Activated T-helper 1 cell treated with Interleukin-2 at 50 U/mL for 16 hours (primary cell): ENCODE results near the gene RNF214.
"Not testable (repeated sequence)": the region's sequence is repeated elsewhere in the genome, so short reads cannot be mapped to it uniquely, and the experiment has no call there.

ENCODE experiments used
- DNase-seq: peaks from one replicate; pipeline ENCODE4 v3.0.0-alpha.2; 2020; ENCODE audit warnings: low read depth

The RNF214 gene

GRCh38 chr11:117197516-117198456, 34.7 kb upstream of the RNF214 start:
- DNase-seq = no peak

GRCh38 chr11:117198613-117199012, 33.9 kb upstream of the RNF214 start:
- DNase-seq = no peak

- DNase-seq = no peak
Measured at GRCh38 chr11:117199053-117199915, 33.2 kb upstream of the RNF214 start, which contains the start of gene TAGLN. TAGLN (plus strand) TSS chr11:117199370; CDS start chr11:117203014, 3,644 bp downstream.

- DNase-seq = no peak
Measured at GRCh38 chr11:117199916-117200812, 32.3 kb upstream of the RNF214 start.

- no peak for DNase-seq
Measured at GRCh38 chr11:117200813-117201657, 31.4 kb upstream of the RNF214 start.

- no peak for DNase-seq
Measured at GRCh38 chr11:117201658-117202305, 30.7 kb upstream of the RNF214 start.

- no peak for DNase-seq
Measured at GRCh38 chr11:117202386-117203068, 29.9 kb upstream of the RNF214 start.

- DNase-seq = no peak
Measured at GRCh38 chr11:117203069-117203407, 29.4 kb upstream of the RNF214 start.

GRCh38 chr11:117204283-117205080, 28.0 kb upstream of the RNF214 start:
- no peak for DNase-seq

- no peak for DNase-seq
Measured at GRCh38 chr11:117205211-117205818, 27.2 kb upstream of the RNF214 start.

- not testable (repeated sequence) for DNase-seq
Measured at GRCh38 chr11:117206111-117206510, 26.4 kb upstream of the RNF214 start.

GRCh38 chr11:117206859-117207258, 25.6 kb upstream of the RNF214 start:
- DNase-seq = not testable (repeated sequence)

- not testable (repeated sequence) for DNase-seq
Measured at GRCh38 chr11:117207481-117207880, 25.0 kb upstream of the RNF214 start.

- DNase-seq = not testable (repeated sequence)
Measured at GRCh38 chr11:117208710-117209109, 23.8 kb upstream of the RNF214 start.

GRCh38 chr11:117209351-117210125, 22.9 kb upstream of the RNF214 start:
- DNase-seq = not testable (repeated sequence)

- DNase-seq = no peak
Measured at GRCh38 chr11:117210620-117211019, 21.9 kb upstream of the RNF214 start.

GRCh38 chr11:117212697-117213355, 19.6 kb upstream of the RNF214 start:
- DNase-seq = no peak
